ENCODE data around the gene EZR.

DNA sequence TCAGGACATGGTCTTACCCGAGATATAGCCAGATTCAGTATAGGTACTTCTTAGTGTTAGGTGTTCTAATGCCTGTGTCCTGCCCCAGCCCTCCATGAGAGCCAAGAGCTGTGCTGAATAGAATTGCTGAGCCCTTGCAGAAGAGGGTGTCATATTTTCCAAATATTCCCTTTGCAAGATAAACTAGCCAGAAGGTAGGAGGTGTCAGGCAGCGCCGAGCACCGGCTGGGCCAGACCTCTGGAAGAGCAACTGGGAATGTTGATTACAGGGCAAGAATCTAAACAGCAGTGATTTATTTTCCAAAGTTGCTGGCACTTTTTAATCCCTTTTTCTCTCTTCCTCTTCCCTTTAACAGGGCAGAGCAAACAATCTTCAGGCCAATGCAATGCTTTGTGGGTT is 37.1 kb upstream of the EZR start:
- no peak for TF ChIP-seq GATA2 (IDR thresholded peaks at IDR 0.05; ENCODE audit: low read depth, low read length)
- no peak for TF ChIP-seq GATA3 (IDR thresholded peaks at IDR 0.05; ENCODE audit: low read depth, low read length)

All from SH-SY5Y (cell line).